SJSA1 (cell line): ENCODE results near the gene IGF2R. TPM values are rescaled to one million over a fixed set of nuclear protein-coding genes. Genes with fewer than 3 reads are reported as not detected.
"Not testable (repeated sequence)": the region's sequence is repeated elsewhere in the genome, so short reads cannot be mapped to it uniquely, and the experiment has no call there.

Experiments
- DNase-seq, 2 experiments: peaks; one replicate each; pipeline ENCODE4 v3.0.0-alpha.2; 2015 to 2020; ENCODE audit warnings: low spot score in 2 of 2, low read depth in 1 of 2
- H3K27ac ChIP-seq: fragments of 250-450 bp; sonication (Bioruptor Pico); 2 replicates; pipeline ENCODE4 v1.5.1; 2020; ENCODE audit warnings: mild to moderate bottlenecking, moderate library complexity
- H3K27me3 ChIP-seq: fragments of 250-450 bp; sonication (Bioruptor Pico); replicated peaks from 2 replicates; pipeline ENCODE4 v1.5.1; 2020; ENCODE audit warnings: mild to moderate bottlenecking, moderate library complexity
- H3K36me3 ChIP-seq: fragments of 250-450 bp; sonication (Bioruptor Pico); 2 replicates; pipeline ENCODE4 v1.5.1; 2020; ENCODE audit warnings: mild to moderate bottlenecking
- H3K4me1 ChIP-seq: fragments of 250-450 bp; sonication (Bioruptor Pico); replicated peaks from 2 replicates; pipeline ENCODE4 v1.6.1; 2021; ENCODE audit warnings: mild to moderate bottlenecking
- H3K4me3 ChIP-seq: fragments of 250-450 bp; sonication (Bioruptor Pico); 2 replicates; pipeline ENCODE4 v1.5.1; 2020; ENCODE audit warnings: mild to moderate bottlenecking
- H3K9me3 ChIP-seq: fragments of 250-450 bp; sonication (Bioruptor Pico); replicated peaks from 2 replicates; pipeline ENCODE4 v1.5.1; 2020; ENCODE audit warnings: mild to moderate bottlenecking
- total RNA-seq: library from RNA; depleted of rRNA; stranded (reverse); fragments of >200 nt; shearing (Covaris generic); gene quantifications from 2 replicates; pipeline ENCODE4 v1.2.3, GENCODE V29; 2014

Gene IGF2R
- total RNA-seq, 1 experiment from 2014 or later: 54.7 TPM

DNA sequence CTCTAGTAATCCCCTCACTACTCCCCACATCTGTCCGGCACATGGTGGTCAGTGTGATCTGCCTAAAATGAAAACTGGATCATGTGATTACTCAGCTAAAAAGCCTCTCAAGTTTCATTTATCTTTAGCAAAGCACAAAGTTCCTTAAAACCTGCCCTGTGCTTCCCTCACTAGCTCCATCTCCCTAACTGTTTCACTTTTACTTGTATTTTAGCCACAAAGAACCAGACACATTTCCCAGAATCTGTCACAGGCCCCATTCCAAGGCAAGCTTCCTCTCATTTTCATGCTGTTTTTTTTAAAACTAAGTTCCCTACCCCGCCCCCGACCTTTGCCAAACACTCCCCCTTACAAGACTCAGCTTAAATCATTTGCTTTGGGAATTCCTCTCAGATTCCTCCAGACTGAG lies 8.9 kb upstream of the IGF2R start:
- Histone ChIP-seq H3K27me3 (no peaks in the 10 kb centered on the region), H3K27ac (no peak overlapping the region), H3K4me3 (no peak overlapping the region), H3K36me3 (no peaks in the 10 kb centered on the region), H3K9me3 (no peaks in the 10 kb centered on the region; the same call in 1 of the 2 replicates), H3K4me1 (no peaks in the 10 kb centered on the region)
- DNase-seq: no peak

DNA sequence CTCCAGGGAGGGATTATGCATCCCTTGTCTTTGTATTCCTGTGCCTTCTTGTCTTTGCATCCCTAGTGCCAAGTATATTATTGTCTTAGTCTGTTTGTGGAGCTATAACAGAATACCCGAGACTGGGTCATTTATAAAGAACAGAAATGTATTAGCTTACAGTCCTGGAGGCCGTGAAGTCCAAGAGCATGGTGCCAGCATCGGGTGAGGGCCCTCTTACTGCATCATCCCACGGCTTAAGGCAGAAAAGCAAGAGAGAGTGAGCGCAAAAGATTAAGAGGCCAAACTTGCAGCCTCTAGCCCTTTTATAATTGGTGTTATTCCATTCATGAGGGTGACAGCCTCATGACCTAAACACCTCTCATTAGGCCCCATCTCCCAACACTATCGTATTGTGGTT lies 8.4 kb upstream of the IGF2R start:
- Histone ChIP-seq H3K27ac (no peak overlapping the region), H3K9me3 (no peaks in the 10 kb centered on the region; the same call in 1 of the 2 replicates), H3K27me3 (no peaks in the 10 kb centered on the region), H3K36me3 (no peaks in the 10 kb centered on the region), H3K4me1 (no peaks in the 10 kb centered on the region), H3K4me3 (no peak overlapping the region)
- no peak for DNase-seq

DNA sequence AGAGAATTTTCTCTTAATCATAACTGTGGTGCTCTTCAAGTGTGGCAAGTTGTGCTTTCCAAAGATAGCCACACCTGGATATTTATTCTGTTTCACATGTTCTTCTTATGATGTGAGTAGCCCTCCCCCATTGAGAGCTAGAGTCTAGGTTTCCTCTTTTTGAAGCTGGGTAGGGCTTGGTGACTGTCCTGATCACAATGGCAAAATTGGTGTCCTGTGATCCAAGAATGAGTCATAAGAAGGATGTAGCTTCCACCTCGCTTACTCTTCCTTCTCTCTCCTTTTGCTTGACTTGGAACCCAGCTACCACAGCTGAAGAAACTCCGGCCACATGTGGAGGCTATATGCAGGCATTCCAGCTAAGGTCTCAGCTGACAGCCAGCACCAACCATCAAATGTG lies 7.4 kb upstream of the IGF2R start:
- H3K4me1 ChIP-seq: no peaks in the 10 kb centered on the region
- H3K9me3 ChIP-seq: no peaks in the 10 kb centered on the region; the same call in 1 of the 2 replicates
- no peak for DNase-seq
- H3K27me3 ChIP-seq: no peaks in the 10 kb centered on the region
- no peak overlapping the region for H3K27ac ChIP-seq
- no peak overlapping the region for H3K4me3 ChIP-seq
- no peaks in the 10 kb centered on the region for H3K36me3 ChIP-seq

DNA sequence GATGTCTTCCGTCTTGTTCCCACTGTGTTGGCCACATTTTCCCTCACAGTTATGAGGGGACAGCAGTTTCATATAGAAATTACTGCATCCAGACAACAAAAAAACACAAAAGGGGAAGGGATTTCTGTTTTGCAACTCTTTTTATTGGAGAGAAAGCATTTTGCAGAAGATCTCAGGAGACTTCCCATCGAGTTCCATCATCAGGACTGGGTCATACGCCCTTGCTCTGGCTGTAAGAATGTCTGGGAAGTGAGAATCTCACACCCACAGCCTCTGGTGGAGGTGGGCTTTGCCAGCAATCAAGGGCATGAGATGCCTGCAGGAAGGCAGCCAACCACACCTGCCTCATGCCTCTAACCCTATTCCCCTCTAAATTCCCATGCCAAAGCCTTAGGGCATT lies 5.8 kb upstream of the IGF2R start:
- Histone ChIP-seq H3K36me3 (no peaks in the 10 kb centered on the region), H3K4me1 (peaks cover 3% of the 10 kb centered on the region; the same call in 1 of the 2 replicates), H3K9me3 (no peaks in the 10 kb centered on the region; the same call in 1 of the 2 replicates), H3K27ac (no peak overlapping the region), H3K4me3 (no peak overlapping the region), H3K27me3 (no peaks in the 10 kb centered on the region)
- DNase-seq: no peak

DNA sequence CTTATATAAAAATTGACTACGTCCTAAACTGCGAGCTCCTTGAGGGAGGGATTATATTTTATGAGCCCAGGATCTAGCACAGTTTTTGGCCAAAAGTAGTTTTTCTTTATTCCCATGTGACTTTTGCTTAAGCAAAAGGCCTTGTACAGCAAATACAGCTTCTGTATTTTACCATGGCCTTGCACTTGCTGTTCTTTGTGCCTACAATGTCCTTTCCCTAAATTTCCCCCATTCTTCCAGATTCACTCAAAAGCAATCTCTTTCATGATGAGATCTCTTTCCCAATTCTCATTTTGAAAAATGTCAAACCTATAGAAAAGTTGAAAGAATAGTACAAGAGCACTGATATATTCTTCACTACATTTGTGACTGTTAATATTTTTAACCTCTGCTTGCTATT lies 4.8 kb upstream of the IGF2R start:
- Histone ChIP-seq H3K27ac (no peak overlapping the region), H3K36me3 (no peaks in the 10 kb centered on the region; the same call in 1 of the 2 replicates), H3K4me1 (peaks cover 9% of the 10 kb centered on the region), H3K4me3 (no peak overlapping the region), H3K9me3 (no peaks in the 10 kb centered on the region; the same call in 1 of the 2 replicates), H3K27me3 (no peaks in the 10 kb centered on the region)
- DNase-seq: no peak

DNA sequence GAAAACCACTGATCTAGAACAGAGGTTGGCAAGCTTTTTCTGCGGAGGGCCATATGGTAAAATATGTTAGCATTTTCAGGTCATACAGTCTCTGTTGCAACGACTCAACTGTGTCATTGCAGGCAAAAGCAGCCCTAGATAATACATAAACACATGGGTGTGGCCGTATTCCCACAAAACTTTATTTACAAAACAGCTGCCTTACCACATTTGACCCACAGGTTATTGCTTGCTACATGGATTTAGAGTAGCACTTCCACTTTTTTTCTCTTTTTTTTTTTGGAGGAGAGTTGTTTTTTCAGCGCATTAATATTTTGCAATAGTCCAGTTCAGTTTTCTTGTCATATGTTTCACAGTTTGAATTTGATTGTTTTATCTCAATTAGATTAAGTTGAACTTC lies 2.5 kb upstream of the IGF2R start:
- DNase-seq: no peak
- no peak overlapping the region for H3K27ac ChIP-seq
- no peaks in the 10 kb centered on the region for H3K27me3 ChIP-seq
- H3K36me3 ChIP-seq: peaks cover 5% of the 10 kb centered on the region
- no peaks in the 10 kb centered on the region for H3K9me3 ChIP-seq
- H3K4me3 ChIP-seq: no peak overlapping the region
- H3K4me1 ChIP-seq: peaks cover 16% of the 10 kb centered on the region

DNA sequence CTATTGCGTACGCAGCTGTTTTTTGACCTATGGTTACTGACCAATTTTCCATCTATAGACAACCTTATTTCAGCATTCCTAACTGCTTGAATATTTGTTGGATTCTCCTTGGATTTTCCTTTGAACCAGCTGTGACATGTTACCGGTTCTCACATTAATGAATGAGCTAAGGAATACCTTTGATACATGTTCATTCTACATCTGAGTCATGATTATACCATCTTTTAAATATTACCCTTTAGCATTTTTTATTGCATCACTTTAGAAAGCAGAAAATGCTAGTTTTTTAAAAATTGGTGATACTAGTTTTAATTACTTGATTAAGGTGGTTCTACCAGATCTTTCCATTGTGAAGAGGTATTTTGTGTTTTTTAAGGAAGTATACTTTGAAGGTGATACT lies 1.9 kb upstream of the IGF2R start:
- Histone ChIP-seq H3K4me3 (no peak overlapping the region), H3K9me3 (no peaks in the 10 kb centered on the region), H3K27ac (no peak overlapping the region), H3K27me3 (no peaks in the 10 kb centered on the region), H3K36me3 (peaks cover 5% of the 10 kb centered on the region), H3K4me1 (peaks cover 16% of the 10 kb centered on the region)
- no peak for DNase-seq

DNA sequence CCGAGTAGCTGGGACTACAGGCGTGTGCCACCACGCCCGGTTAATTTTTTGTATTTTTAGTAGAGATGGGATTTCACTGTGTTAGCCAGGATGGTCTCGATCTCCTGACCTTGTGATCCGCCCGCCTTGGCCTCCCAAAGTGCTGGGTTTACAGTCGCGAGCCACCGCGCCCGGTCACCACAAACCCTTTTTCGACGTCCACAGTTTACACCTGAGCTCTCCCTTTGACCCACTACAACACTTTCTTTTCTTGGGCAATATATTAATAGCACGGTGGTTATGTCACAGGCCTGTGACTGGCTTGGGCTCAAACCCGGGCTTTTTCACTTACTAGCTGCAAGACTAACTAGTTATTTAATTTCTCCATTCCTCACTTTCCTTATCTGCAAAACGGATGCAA lies 1.3 kb upstream of the IGF2R start:
- Histone ChIP-seq H3K27ac (peak overlapping the region; percentile 88; the same call in 1 of the 2 replicates), H3K4me1 (peaks cover 16% of the 10 kb centered on the region)
- not testable (repeated sequence) for DNase-seq, H3K36me3 ChIP-seq, H3K4me3 ChIP-seq, H3K27me3 ChIP-seq, H3K9me3 ChIP-seq

DNA sequence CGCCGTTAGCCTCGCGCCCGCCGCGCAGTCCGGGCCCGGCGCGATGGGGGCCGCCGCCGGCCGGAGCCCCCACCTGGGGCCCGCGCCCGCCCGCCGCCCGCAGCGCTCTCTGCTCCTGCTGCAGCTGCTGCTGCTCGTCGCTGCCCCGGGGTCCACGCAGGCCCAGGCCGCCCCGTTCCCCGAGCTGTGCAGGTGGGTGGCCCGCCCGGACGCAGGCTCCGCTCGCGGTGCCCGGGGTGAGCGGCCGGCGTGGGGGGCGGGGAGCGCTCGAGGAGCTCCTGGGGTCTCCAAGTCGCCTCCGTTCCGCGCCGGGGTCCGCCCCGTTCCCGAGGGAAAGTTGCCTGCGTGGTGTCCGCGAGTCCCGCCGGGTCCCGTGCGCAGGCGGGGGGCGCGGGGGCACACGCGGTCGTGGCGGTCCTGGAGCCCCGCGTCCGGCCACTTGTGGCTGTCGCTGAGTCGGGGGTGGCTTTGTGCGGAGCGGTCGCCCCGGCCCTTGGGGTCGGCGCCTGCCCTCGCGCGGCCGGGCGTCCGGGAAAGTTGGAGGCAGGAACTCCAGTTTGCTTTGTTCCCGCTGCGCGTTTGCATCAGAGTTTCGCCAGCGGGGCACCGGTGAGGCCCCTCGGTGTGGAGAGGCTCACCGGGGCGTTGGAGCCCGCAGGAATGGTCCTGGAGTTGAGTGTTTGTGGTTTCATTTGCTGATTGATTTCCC lies 476 bp downstream of the IGF2R start:
- peaks cover 16% of the 10 kb centered on the region for H3K4me1 ChIP-seq
- H3K27me3 ChIP-seq: no peaks in the 10 kb centered on the region
- peak overlapping the region; percentile 96 for H3K4me3 ChIP-seq
- peaks cover 5% of the 10 kb centered on the region for H3K36me3 ChIP-seq
- peak overlapping the region; percentile 81 for H3K27ac ChIP-seq
- no peaks in the 10 kb centered on the region for H3K9me3 ChIP-seq
- DNase-seq: peak; percentile 50 to 63

DNA sequence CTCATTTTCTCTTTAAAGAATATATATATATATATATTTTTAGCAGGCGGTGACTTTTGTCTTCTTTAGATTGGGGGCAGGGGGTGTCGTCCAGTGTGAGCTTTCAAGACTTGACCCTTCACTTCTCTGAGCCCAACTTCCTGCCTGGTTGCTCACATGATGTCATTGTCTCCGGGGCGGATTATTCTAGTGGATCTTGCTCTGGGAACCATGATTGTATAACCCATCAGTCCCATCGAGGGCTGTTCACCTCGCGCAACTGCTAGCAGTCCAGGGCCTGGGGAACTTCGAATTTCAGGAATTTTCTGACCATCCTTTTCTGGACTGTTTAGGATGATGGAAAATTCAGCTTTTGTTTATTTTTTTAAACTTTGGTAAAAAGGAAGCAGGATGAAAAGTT lies 1.0 kb downstream of the IGF2R start:
- H3K27me3 ChIP-seq: no peaks in the 10 kb centered on the region
- H3K4me3 ChIP-seq: peak overlapping the region; percentile 96
- peaks cover 5% of the 10 kb centered on the region for H3K36me3 ChIP-seq
- peaks cover 16% of the 10 kb centered on the region for H3K4me1 ChIP-seq
- H3K27ac ChIP-seq: peak overlapping the region; percentile 81
- DNase-seq: peak; percentile 58 to 71
- no peaks in the 10 kb centered on the region for H3K9me3 ChIP-seq

DNA sequence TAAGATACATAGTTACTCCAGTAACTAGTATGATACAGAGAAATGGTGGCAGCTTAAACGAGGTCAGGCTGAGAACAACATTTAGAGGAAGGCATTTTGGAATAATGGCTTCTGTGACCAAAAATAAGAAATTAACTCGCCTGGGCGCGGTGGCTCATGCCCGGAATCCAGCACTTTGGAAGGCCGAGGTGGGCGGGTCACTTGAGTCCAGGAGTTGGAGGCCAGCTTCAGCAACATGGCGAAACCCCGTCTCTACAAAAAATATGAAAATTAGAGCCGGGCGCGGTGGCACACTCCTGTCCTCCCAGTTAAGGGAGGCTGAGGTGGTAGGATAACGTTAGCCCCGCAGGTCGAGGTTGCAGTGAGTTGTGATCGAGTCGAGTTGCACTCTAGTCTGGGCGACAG lies 1.8 kb downstream of the IGF2R start:
- Histone ChIP-seq H3K27me3 (no peaks in the 10 kb centered on the region), H3K4me1 (peaks cover 16% of the 10 kb centered on the region), H3K9me3 (no peaks in the 10 kb centered on the region), H3K4me3 (peak overlapping the region; percentile 96; the same call in 1 of the 2 replicates), H3K36me3 (peaks cover 5% of the 10 kb centered on the region), H3K27ac (peak overlapping the region; percentile 81)
- DNase-seq: no peak

DNA sequence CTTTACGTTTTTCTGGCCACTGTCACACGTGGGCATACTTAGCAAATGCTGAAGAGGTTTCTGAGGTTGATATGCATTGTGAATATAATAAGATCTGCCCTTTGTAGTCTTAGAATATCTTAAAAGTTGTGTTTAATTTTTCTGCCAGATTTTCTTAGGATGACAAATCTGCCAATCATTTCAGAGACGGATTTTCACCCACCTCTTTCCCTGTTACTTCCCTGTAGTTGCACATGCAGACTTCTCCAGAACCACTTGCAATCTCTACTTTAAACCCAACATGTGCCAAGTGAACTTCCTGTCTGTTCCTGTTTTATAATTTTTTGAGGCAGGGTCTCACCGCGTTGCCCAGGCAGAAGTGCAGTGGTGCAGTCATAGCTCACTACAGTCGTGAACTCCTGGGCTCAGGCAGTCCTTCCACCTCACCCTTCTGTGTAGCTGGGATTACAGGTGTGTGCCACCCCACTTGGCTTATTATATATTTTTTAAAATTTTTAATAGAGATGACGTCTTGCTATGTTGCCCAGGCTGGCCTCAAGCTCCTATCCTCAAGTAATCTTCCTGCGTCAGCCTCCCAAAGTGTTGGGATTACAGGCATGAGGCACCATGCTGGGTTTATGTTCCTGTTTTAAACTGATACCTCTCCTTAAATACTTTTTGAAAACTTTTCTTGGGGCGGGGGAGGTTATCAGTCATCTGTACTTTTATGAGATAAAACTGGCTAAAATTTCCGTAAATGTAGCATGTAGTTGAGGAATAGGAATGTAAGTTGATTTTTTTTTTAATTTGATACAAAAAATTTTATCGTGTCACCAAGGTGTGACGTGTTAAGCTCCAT lies 2.7 kb downstream of the IGF2R start:
- no peak overlapping the region for H3K4me3 ChIP-seq
- DNase-seq: no peak

DNA sequence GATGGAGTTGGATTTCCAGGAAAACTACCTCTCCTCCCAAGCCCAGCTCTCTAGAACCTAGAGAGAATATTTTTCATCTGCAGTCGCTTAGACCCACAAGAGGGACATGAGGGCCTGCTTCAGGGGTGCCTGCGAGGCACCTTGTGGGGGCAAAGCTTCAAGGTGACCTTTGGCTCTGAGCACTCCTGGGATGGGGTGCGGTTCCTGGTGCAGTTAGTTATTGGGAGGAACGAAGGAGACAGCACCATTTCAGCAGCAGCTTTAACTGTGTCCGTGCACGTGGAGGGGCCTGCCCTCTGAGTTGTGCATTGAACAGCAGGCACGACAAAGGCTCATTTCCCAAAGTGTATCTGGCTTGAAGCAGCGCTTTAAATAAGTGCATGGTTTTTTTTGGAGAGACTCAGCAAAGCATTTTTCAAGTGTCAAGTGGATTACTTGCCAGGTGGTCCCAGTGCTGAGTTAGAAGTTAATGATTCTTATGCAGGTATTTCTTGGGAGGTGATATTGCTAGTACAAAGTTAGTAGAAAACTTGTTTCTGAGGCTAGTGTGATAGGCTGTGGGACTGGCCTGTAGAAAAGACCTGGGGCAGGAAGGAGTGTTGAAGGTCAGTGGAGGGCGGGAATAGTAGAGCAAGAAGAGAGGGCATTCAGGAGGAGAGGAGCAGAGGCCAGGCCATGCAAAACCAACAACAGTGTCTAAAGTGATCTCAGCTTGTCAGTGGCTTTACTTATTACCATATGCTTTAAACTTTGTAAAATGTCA lies 3.8 kb downstream of the IGF2R start:
- no peak overlapping the region for H3K4me3 ChIP-seq
- peaks cover 19% of the 10 kb centered on the region for H3K4me1 ChIP-seq
- H3K9me3 ChIP-seq: no peaks in the 10 kb centered on the region
- H3K36me3 ChIP-seq: peaks cover 5% of the 10 kb centered on the region
- H3K27ac ChIP-seq: no peak overlapping the region
- no peaks in the 10 kb centered on the region for H3K27me3 ChIP-seq
- DNase-seq: no peak

More for the DNA sequence above, 2.7 kb downstream of the IGF2R start:
- no peaks in the 10 kb centered on the region for H3K27me3 ChIP-seq
- H3K36me3 ChIP-seq: peaks cover 5% of the 10 kb centered on the region
- H3K4me1 ChIP-seq: peaks cover 16% of the 10 kb centered on the region
- H3K27ac ChIP-seq: no peak overlapping the region
- H3K9me3 ChIP-seq: no peaks in the 10 kb centered on the region
